Parathyroid adenoma (tissue), 2 donors: ENCODE data around the gene SCGB1A1.
A peak's percentile ranks its signal among the peaks of the same experiment; 100 is the strongest.
"Not testable (repeated sequence)": the region's sequence is repeated elsewhere in the genome, so short reads cannot be mapped to it uniquely, and the experiment has no call there.

Experiments
- H2AFZ ChIP-seq: fragments of 300-600 bp; sonication (generic); one replicate; pipeline ENCODE4 v1.7.0; 2017; ENCODE audit warnings: antibody characterized with exemption, mild to moderate bottlenecking
- H3K27ac ChIP-seq: fragments of 300-600 bp; sonication (generic); one replicate; pipeline ENCODE4 v1.7.0; 2017
- H3K27me3 ChIP-seq: fragments of 300-600 bp; sonication (generic); one replicate; pipeline ENCODE4 v1.7.0; 2017; ENCODE audit warnings: low read length; ENCODE audit not compliant: control insufficient read depth, insufficient read depth
- H3K36me3 ChIP-seq: fragments of 300-600 bp; sonication (generic); one replicate; pipeline ENCODE4 v1.7.0; 2017; ENCODE audit warnings: low read length; ENCODE audit not compliant: control insufficient read depth, insufficient read depth
- H3K4me1 ChIP-seq: fragments of 300-600 bp; sonication (generic); one replicate; pipeline ENCODE4 v1.7.0; 2017; ENCODE audit warnings: control low read depth
- H3K4me2 ChIP-seq: fragments of 300-600 bp; sonication (generic); one replicate; pipeline ENCODE4 v1.7.0; 2017; ENCODE audit warnings: low read length
- H3K4me3 ChIP-seq: fragments of 300-600 bp; sonication (generic); one replicate; pipeline ENCODE4 v1.7.0; 2017; ENCODE audit warnings: low read depth, low read length
- H3K79me2 ChIP-seq: fragments of 300-600 bp; sonication (generic); one replicate; pipeline ENCODE4 v1.7.0; 2017; ENCODE audit warnings: control low read depth
- H3K9ac ChIP-seq: fragments of 300-600 bp; sonication (generic); one replicate; pipeline ENCODE4 v1.7.0; 2017; ENCODE audit warnings: mild to moderate bottlenecking
- H3K9me3 ChIP-seq: fragments of 300-600 bp; sonication (generic); one replicate; pipeline ENCODE4 v1.7.0; 2017; ENCODE audit warnings: low read length; ENCODE audit not compliant: control insufficient read depth
- TF ChIP-seq, protein P1 (sequence below): fragments of 300-600 bp; sonication (generic); IDR thresholded peaks from one replicate; pipeline ENCODE4 v1.7.0; 2017; ENCODE audit warnings: antibody characterized with exemption, mild to moderate bottlenecking
- donor health status: primary hyperparathyroidism.

SCGB1A1 gene

GRCh38 chr11:62374801-62375200 lies 44.0 kb upstream of the SCGB1A1 start:
- Histone ChIP-seq H3K9me3 (no peaks in the 10 kb centered on the region), H3K36me3 (no peaks in the 10 kb centered on the region), H3K27ac (no peak overlapping the region), H3K9ac (no peak overlapping the region), H3K4me1 (no peaks in the 10 kb centered on the region), H3K4me2 (no peak overlapping the region), H3K4me3 (no peak overlapping the region), H3K27me3 (no peaks in the 10 kb centered on the region), H2AFZ (no peak overlapping the region), H3K79me2 (no peaks in the 10 kb centered on the region)
- TF ChIP-seq, protein P1, sequence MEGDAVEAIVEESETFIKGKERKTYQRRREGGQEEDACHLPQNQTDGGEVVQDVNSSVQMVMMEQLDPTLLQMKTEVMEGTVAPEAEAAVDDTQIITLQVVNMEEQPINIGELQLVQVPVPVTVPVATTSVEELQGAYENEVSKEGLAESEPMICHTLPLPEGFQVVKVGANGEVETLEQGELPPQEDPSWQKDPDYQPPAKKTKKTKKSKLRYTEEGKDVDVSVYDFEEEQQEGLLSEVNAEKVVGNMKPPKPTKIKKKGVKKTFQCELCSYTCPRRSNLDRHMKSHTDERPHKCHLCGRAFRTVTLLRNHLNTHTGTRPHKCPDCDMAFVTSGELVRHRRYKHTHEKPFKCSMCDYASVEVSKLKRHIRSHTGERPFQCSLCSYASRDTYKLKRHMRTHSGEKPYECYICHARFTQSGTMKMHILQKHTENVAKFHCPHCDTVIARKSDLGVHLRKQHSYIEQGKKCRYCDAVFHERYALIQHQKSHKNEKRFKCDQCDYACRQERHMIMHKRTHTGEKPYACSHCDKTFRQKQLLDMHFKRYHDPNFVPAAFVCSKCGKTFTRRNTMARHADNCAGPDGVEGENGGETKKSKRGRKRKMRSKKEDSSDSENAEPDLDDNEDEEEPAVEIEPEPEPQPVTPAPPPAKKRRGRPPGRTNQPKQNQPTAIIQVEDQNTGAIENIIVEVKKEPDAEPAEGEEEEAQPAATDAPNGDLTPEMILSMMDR: no peak

- not testable (repeated sequence) for H3K27ac ChIP-seq, H3K9ac ChIP-seq, H3K4me3 ChIP-seq
These were observed 40.3 kb upstream of the SCGB1A1 start for GRCh38 chr11:62378459-62379063.

DNA sequence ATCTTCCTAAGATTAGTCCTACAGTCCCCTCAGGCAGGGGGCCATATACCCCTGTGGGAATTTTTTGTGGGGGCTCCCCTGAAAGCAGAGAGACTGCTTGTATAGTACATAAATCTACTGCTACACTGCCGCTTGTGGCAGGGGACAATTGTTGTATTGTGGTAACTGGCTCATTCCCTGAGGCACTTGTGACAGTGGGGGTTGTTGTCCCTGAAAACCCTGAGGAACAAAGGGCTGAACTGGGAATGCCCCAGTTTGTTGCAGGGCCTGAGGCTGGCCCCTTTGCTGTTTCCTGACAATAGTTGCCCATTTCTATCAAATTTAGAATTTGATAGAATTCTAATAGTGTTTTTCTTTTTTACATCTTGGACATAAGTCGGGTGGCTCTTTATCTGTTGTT lies 39.2 kb upstream of the SCGB1A1 start:
- H3K9ac ChIP-seq, H3K27ac ChIP-seq, H3K4me2 ChIP-seq, H2AFZ ChIP-seq, H3K36me3 ChIP-seq, H3K4me3 ChIP-seq, H3K79me2 ChIP-seq, H3K27me3 ChIP-seq, H3K4me1 ChIP-seq, H3K9me3 ChIP-seq: not testable (repeated sequence)

More at GRCh38 chr11:62378459-62379063, 40.3 kb upstream of the SCGB1A1 start:
- H3K4me1 ChIP-seq, H3K27me3 ChIP-seq, H3K9me3 ChIP-seq, H3K4me2 ChIP-seq, H3K79me2 ChIP-seq, H3K36me3 ChIP-seq: not testable (repeated sequence)
- H2AFZ ChIP-seq: peak overlapping the region; percentile 33
- TF ChIP-seq, protein P1: peak; percentile 34

- H3K4me3 ChIP-seq, H3K9ac ChIP-seq: not testable (repeated sequence)
These were observed 38.0 kb upstream of the SCGB1A1 start for GRCh38 chr11:62380821-62381245.

GRCh38 chr11:62383822-62384221 lies 35.0 kb upstream of the SCGB1A1 start:
- TF ChIP-seq, protein P1: no peak
- no peaks in the 10 kb centered on the region for H3K9me3 ChIP-seq
- no peak overlapping the region for H3K4me2 ChIP-seq
- no peak overlapping the region for H2AFZ ChIP-seq
- H3K79me2 ChIP-seq: no peaks in the 10 kb centered on the region
- H3K36me3 ChIP-seq: no peaks in the 10 kb centered on the region
- no peak overlapping the region for H3K27ac ChIP-seq
- no peaks in the 10 kb centered on the region for H3K27me3 ChIP-seq
- H3K4me3 ChIP-seq: no peak overlapping the region
- no peaks in the 10 kb centered on the region for H3K4me1 ChIP-seq
- H3K9ac ChIP-seq: no peak overlapping the region

More at GRCh38 chr11:62380821-62381245, 38.0 kb upstream of the SCGB1A1 start:
- H3K9me3 ChIP-seq, H3K36me3 ChIP-seq, H3K27ac ChIP-seq, H3K4me2 ChIP-seq, H3K4me1 ChIP-seq, H3K27me3 ChIP-seq, H3K79me2 ChIP-seq: not testable (repeated sequence)
- peak overlapping the region; percentile 51 for H2AFZ ChIP-seq
- TF ChIP-seq, protein P1: peak; percentile 71

- H3K9ac ChIP-seq, H3K79me2 ChIP-seq, H3K27ac ChIP-seq, H3K27me3 ChIP-seq, H3K9me3 ChIP-seq, H3K4me1 ChIP-seq, H3K4me3 ChIP-seq, H3K36me3 ChIP-seq, H2AFZ ChIP-seq, H3K4me2 ChIP-seq: not testable (repeated sequence)
These were observed 32.8 kb upstream of the SCGB1A1 start for GRCh38 chr11:62386083-62386482.
